Amygdala (tissue), 56 donors: ENCODE measurements around the gene BMI1.
A peak's percentile ranks its signal among the peaks of the same experiment; 100 is the strongest.

Experiments used
- DNase-seq, 56 donors: peaks; one replicate each; lab custom pipeline; 2025; lab: John Stamatoyannopoulos, UW

The BMI1 gene

DNA sequence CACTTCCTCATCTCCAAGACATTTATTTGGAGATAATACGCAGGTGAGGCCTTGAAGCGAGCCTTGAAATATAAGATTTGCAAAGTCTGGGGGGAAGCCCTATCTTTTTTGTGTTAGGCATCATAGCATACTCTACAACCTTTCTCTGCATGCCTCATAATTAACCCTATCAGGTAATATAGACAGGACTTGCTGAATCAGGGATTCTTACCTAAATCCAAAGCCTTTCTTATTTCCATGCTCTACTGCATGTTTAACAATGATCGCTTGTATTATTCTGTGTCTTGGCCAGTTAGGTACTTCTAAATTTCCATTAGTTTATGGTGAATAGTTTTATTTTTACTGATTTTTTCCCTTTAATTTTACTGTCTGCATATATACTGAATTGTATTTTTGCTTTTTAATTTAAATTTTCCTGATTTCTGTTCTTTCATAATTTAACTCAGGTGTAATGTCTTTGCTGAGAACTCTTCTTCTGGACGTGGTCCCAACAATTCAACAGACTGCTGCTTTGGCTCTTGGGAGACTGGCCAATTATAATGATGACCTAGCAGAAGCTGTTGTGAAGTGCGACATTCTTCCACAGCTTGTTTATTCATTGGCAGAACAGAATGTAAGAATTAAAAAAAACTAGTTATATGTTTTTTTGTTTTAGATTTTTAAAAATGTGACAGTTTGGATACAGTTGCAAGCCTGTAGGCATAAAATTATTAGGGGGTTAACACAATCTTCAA lies 43.7 kb downstream of the BMI1 start:
- DNase-seq, result no peak

- DNase-seq, result no peak
Measured at GRCh38 chr10:22365233-22365632, 44.3 kb downstream of the BMI1 start.

GRCh38 chr10:22365644-22366434 lies 44.9 kb downstream of the BMI1 start:
- no peak for DNase-seq

- no peak for DNase-seq
Measured at GRCh38 chr10:22366435-22366703, 45.5 kb downstream of the BMI1 start.

GRCh38 chr10:22366771-22367170 lies 45.9 kb downstream of the BMI1 start:
- DNase-seq, result no peak

- DNase-seq, result no peak
Measured at GRCh38 chr10:22367471-22367870, 46.6 kb downstream of the BMI1 start.

- no peak for DNase-seq
Measured at GRCh38 chr10:22368402-22368801, 47.5 kb downstream of the BMI1 start.

DNA sequence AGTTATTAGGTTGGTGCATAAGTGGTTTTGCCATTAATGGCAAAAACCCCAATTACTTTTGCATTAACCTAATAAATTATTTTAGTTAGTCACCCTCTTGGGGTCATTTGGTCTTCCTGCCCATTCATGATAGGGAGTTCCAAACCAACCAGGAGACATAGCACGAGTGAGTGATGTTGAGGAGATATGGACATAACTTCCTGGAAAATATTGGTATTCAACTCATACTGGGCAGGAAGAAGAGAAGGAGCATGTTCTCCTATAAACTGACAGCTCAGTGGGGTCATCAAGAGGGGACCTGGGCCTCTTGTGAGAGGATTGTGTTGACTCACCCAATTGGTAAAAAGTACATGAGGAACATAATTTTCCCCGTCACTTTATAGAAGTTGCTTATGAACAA lies 48.1 kb downstream of the BMI1 start:
- no peak for DNase-seq

DNA sequence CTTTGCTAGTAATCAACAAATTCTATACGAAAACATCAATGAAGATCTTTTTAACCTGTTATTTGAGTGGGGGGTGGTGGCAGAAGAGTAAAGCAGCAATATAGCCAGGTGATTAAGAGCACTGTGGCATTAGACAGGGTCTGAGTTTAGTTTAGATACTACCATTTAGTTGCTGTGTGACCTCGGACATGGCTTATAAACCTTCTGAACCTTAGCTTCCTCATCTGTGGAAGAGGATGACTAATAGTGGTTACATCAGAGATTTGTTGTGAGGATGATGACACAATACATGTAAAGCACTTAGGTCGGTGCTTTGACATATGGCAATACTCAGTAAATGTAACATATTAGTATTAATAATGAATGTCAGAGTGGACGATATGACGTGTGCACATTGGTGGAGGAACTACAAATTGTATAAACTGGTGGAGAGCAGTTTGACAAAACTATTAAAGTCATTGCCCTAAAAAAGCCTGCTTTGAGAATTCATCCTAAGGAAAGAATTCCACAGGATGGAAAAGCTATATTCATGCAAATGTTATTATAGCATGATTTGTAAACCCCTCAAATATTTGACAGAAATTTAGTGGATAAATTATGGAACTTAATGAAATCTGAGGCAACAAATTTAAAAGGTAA lies 48.7 kb downstream of the BMI1 start:
- no peak for DNase-seq

- no peak for DNase-seq
Measured at GRCh38 chr10:22370320-22370719, 49.4 kb downstream of the BMI1 start.

GRCh38 chr10:22372298-22372697 lies 51.4 kb downstream of the BMI1 start:
- DNase-seq, result no peak

GRCh38 chr10:22372917-22373316 lies 52.0 kb downstream of the BMI1 start:
- DNase-seq, result peak in 1 of 56 donors; percentile 5

DNA sequence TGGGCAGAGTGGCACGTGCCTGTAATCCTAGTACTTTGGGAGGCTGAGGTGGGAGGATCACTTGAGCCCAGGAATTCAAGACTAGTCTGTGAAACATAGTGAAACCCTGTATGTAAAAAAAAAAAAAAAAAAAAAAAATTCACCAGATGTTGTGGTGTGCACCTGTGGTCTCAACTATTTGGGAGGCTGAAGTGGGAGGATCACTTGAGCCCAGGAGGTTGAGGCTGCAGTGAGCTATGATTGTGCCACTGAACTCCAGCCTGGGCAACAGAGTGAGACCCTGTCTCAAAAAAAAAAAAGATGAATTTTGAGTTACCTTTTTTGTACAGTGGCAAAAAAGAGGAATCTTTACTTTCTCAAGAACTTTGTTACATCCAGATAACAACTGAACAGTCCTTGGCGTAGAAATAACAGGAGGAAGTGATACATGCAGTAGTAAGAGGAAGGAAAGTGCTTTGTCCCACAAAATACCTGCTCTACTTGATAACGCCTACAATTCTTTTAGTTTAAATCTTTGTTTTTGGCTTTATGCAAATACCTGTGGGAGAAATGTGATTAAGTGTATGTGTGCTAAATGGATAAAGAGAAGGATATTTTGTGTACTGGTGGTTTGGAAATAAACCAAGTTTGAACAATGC lies 53.7 kb downstream of the BMI1 start:
- no peak for DNase-seq

- DNase-seq, result no peak
Measured at GRCh38 chr10:22379059-22379458, 58.2 kb downstream of the BMI1 start.
